Ascending aorta (tissue), 2 donors: Measurements from ENCODE around the gene PLEKHG5. TPM values are rescaled to one million over a fixed set of nuclear protein-coding genes. Genes with fewer than 3 reads are reported as not detected.

Experiments used
- DNase-seq, 2 donors: peaks; one replicate each; pipeline ENCODE4 v3.0.0-alpha.2; 2019; ENCODE audit warnings: low spot score in 2 of 2
- H3K27ac ChIP-seq, 2 donors: fragments of 200-600 bp; sonication (generic); one replicate each; pipeline ENCODE4 v1.5.1; 2016 to 2017; ENCODE audit warnings: mild to moderate bottlenecking in 1 of 2
- H3K27me3 ChIP-seq: fragments of 200-600 bp; sonication (generic); one replicate; pipeline ENCODE4 v1.5.1; 2017
- H3K36me3 ChIP-seq, 2 donors: fragments of 200-600 bp; sonication (generic); one replicate each; pipeline ENCODE4 v1.5.1; 2016
- H3K4me1 ChIP-seq, 2 donors: fragments of 200-600 bp; sonication (generic); one replicate each; pipeline ENCODE4 v1.5.1; 2016 to 2017; ENCODE audit warnings: mild to moderate bottlenecking in 1 of 2
- H3K4me3 ChIP-seq, 2 donors: fragments of 200-600 bp; sonication (generic); one replicate each; pipeline ENCODE4 v1.5.1; 2016 to 2017; ENCODE audit warnings: mild to moderate bottlenecking in 1 of 2
- H3K9me3 ChIP-seq, 2 donors: fragments of 200-600 bp; sonication (generic); one replicate each; pipeline ENCODE4 v1.5.1; 2016
- CTCF ChIP-seq, 3 experiments: fragments of 200-600 bp in 2 of 3; fragments of 450-650 bp in 1 of 3; sonication (generic) in 2 of 3; IDR thresholded peaks; one replicate each; pipeline ENCODE4 v1.5.1; 2016 to 2019; ENCODE audit warnings: antibody characterized with exemption in 3 of 3, mild to moderate bottlenecking in 1 of 3, moderate library complexity in 1 of 3
- intact Hi-C: fragments of 100-400 bp; cut with DNase I; formaldehyde crosslinking; loops from one replicate; pipeline ENCODE4 v1.15.1; 2023
- total RNA-seq: library from RNA; depleted of rRNA; stranded (reverse); fragments of >200 nt; gene quantifications from one replicate; pipeline ENCODE4 v1.1.0, GENCODE V29; 2016

Gene PLEKHG5
- total RNA-seq, 1 donor from 2014 or later: 11.4 TPM

GRCh38 chr1:6490181-6491080, 1.0 kb downstream of the PLEKHG5 start:
- DNase-seq: no peak
- Histone ChIP-seq H3K4me3 (peak overlapping the region; percentile 76 to 85), H3K4me1 (peaks cover 5 to 20% of the 10 kb centered on the region in 2 donors), H3K36me3 (no peaks in the 10 kb centered on the region), H3K27me3 (no peaks in the 10 kb centered on the region), H3K9me3 (no peaks in the 10 kb centered on the region), H3K27ac (peak overlapping the region; percentile 5 to 50)
- no peak for TF ChIP-seq CTCF (IDR thresholded peaks at IDR 0.05)
- intact Hi-C loops: loop anchor here (2.0 kb wide), 1 partner anchor 64 kb away; the partner anchor contains the start of genes NOL9 and TAS1R1

- intact Hi-C loops: loop anchor here (2.0 kb wide), 1 partner anchor 65 kb away; the partner anchor contains the start of genes NOL9 and TAS1R1
- no peaks in the 10 kb centered on the region for H3K27me3 ChIP-seq
- peak in 1 of 2 donors; percentile 79 for DNase-seq
- no peak overlapping the region for H3K27ac ChIP-seq
- H3K4me1 ChIP-seq: peaks cover 5 to 25% of the 10 kb centered on the region in 2 donors
- no peaks in the 10 kb centered on the region for H3K9me3 ChIP-seq
- peak overlapping the region; percentile 76 to 85 for H3K4me3 ChIP-seq
- no peaks in the 10 kb centered on the region for H3K36me3 ChIP-seq
- TF ChIP-seq CTCF (IDR thresholded peaks at IDR 0.05): peak; percentile 65 to 96 (median 91)
Observed at GRCh38 chr1:6489799-6490180, 1.7 kb downstream of the PLEKHG5 start.

DNA sequence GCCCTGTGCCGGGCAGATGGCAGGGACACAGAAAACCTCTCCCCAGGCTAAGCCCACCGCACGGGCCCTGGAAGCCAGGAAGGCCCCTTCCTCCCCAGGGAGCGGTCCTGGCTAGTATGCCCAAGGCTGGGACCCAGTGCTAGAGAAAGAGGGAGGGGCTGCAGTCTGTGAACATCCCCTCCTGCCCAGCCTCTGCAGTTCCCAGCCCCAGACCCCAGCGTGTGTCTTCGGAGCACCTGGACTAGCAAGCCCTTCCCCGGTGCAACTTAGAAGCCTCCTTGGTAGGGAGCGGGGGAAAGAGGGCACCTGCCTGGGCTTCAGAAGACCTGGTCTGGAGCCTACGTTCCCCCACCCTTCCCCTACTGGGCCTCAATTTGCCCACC, 2.1 kb downstream of the PLEKHG5 start:
- no peaks in the 10 kb centered on the region for H3K27me3 ChIP-seq
- no peak for DNase-seq
- no peaks in the 10 kb centered on the region for H3K36me3 ChIP-seq
- TF ChIP-seq CTCF (IDR thresholded peaks at IDR 0.05): no peak
- H3K9me3 ChIP-seq: no peaks in the 10 kb centered on the region
- H3K4me3 ChIP-seq: no peak overlapping the region
- H3K27ac ChIP-seq: no peak overlapping the region
- H3K4me1 ChIP-seq: peaks cover 5 to 25% of the 10 kb centered on the region in 2 donors
- intact Hi-C loops: no loop called here

DNA sequence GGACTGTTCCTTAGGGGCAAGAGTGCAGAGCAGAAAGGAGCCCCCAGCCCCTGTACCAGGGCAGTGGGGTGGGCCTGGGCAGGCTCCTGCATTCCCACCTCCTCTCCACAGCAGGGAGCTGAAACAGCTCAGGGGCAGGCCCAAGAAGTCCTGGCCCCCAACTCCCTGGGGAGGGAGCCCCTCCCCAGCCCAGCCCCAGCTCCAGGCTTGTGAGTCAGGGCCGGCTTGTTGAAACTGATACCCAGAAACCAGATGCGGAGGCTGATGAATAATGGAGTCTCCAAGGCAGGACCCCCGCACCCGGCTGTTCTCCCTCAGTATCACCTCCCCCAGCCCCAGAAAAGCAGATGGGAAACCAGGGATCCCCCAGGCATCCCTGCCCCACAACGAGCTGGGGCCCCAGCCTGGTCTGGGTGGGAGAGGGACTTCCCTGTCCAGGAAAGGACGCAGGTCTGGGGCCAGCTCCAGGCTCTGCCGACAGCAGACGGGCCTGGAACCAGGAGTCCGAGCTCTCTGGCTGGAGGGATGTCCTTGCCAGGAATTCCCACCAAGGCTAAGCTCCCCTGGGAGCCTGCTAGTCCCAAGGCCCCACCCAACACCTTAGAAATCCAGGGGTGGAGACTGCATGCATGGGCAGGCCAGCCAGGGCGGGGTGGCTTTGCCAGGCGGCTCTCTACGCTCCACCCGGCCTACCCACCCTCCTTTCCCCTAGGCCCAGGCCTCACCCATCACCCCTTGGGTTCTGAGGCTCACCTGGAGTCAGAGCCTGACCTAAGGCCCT, 2.7 kb downstream of the PLEKHG5 start:
- H3K27me3 ChIP-seq: no peaks in the 10 kb centered on the region
- H3K9me3 ChIP-seq: no peaks in the 10 kb centered on the region
- H3K36me3 ChIP-seq: no peaks in the 10 kb centered on the region
- intact Hi-C loops: no loop called here
- no peak for TF ChIP-seq CTCF (IDR thresholded peaks at IDR 0.05)
- peaks cover 5 to 25% of the 10 kb centered on the region in 2 donors for H3K4me1 ChIP-seq
- H3K27ac ChIP-seq: no peak overlapping the region
- no peak for DNase-seq
- H3K4me3 ChIP-seq: no peak overlapping the region

DNA sequence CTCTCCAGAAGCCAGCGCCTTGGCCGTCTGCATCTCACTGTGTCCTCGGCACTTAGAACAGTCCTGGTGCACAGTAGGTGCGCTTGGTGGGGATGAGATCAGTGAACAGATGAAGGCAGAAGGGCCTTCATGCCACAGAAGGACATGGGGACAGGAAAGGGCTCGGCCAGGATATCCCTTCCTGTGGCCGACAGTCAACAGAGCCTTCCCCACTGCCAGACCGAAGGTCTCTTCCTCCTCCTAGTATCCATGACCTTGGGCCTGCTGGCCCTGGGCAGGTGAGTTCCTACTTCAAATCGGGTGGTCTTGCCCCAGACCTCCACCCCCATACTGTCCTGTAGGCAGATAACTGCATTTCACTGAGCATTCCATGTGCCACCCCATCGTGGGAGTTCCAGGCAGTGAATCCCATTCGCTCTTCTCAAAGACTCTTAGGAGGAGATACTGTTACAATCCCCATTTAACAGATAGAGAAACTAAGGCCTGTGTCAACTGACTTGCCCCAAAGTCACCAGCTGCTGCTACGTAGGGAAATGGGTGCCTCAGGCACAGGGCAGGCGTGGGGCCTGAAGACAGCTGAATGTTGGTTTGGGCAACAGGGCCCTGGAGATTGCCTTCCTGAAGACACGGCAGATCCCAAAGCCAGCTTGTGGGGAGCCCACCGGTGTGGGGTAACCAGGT, 3.5 kb downstream of the PLEKHG5 start:
- TF ChIP-seq CTCF (IDR thresholded peaks at IDR 0.05): no peak
- intact Hi-C loops: no loop called here
- H3K27ac ChIP-seq: no peak overlapping the region
- H3K36me3 ChIP-seq: no peaks in the 10 kb centered on the region
- H3K9me3 ChIP-seq: no peaks in the 10 kb centered on the region
- no peaks in the 10 kb centered on the region for H3K27me3 ChIP-seq
- H3K4me3 ChIP-seq: no peak overlapping the region
- peaks cover 5 to 25% of the 10 kb centered on the region in 2 donors for H3K4me1 ChIP-seq
- no peak for DNase-seq
